Ascending aorta (tissue), 2 donors: ENCODE results near the gene BCAR1. TPM values are rescaled to one million over a fixed set of nuclear protein-coding genes. Genes with fewer than 3 reads are reported as not detected.

Experiments
- DNase-seq, 2 donors: peaks; one replicate each; pipeline ENCODE4 v3.0.0-alpha.2; 2019; ENCODE audit warnings: low spot score in 2 of 2
- H3K27ac ChIP-seq, 2 donors: fragments of 200-600 bp; sonication (generic); one replicate each; pipeline ENCODE4 v1.5.1; 2016 to 2017; ENCODE audit warnings: mild to moderate bottlenecking in 1 of 2
- H3K27me3 ChIP-seq: fragments of 200-600 bp; sonication (generic); one replicate; pipeline ENCODE4 v1.5.1; 2017
- H3K36me3 ChIP-seq, 2 donors: fragments of 200-600 bp; sonication (generic); one replicate each; pipeline ENCODE4 v1.5.1; 2016
- H3K4me1 ChIP-seq, 2 donors: fragments of 200-600 bp; sonication (generic); one replicate each; pipeline ENCODE4 v1.5.1; 2016 to 2017; ENCODE audit warnings: mild to moderate bottlenecking in 1 of 2
- H3K4me3 ChIP-seq, 2 donors: fragments of 200-600 bp; sonication (generic); one replicate each; pipeline ENCODE4 v1.5.1; 2016 to 2017; ENCODE audit warnings: mild to moderate bottlenecking in 1 of 2
- H3K9me3 ChIP-seq, 2 donors: fragments of 200-600 bp; sonication (generic); one replicate each; pipeline ENCODE4 v1.5.1; 2016
- CTCF ChIP-seq, 3 experiments: fragments of 200-600 bp in 2 of 3; fragments of 450-650 bp in 1 of 3; sonication (generic) in 2 of 3; IDR thresholded peaks; one replicate each; pipeline ENCODE4 v1.5.1; 2016 to 2019; ENCODE audit warnings: antibody characterized with exemption in 3 of 3, mild to moderate bottlenecking in 1 of 3, moderate library complexity in 1 of 3
- intact Hi-C: fragments of 100-400 bp; cut with DNase I; formaldehyde crosslinking; loops from one replicate; pipeline ENCODE4 v1.15.1; 2023
- total RNA-seq: library from RNA; depleted of rRNA; stranded (reverse); fragments of >200 nt; gene quantifications from one replicate; pipeline ENCODE4 v1.1.0, GENCODE V29; 2016

BCAR1 gene
- total RNA-seq, 1 donor from 2014 or later: 243 TPM

DNA sequence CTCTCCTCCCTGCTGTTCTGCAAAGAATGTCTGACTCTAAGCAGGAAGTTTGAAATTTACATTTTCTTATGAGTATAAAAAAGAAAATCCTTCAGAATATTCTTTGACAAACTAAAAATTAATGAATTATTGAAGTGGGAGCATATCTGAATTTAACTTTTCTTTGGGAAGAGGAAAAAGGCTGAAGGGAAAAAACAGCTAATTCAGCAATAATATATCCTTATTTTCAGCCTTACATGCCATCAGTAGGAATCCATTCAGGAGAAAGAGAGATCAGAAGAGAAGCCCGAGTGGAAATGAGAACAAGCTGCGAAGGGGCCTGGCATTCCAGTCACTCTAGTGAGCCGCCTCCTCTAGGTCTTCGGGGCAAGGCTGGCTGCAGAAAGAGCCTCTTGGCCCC lies 41.7 kb upstream of the BCAR1 start:
- Histone ChIP-seq H3K36me3 (peaks cover 17 to 39% of the 10 kb centered on the region in 2 donors), H3K4me1 (no peaks in the 10 kb centered on the region), H3K9me3 (no peaks in the 10 kb centered on the region), H3K27me3 (no peaks in the 10 kb centered on the region), H3K27ac (no peak overlapping the region), H3K4me3 (no peak overlapping the region)
- TF ChIP-seq CTCF (IDR thresholded peaks at IDR 0.05): no peak
- DNase-seq: no peak
- intact Hi-C loops: no loop called here

DNA sequence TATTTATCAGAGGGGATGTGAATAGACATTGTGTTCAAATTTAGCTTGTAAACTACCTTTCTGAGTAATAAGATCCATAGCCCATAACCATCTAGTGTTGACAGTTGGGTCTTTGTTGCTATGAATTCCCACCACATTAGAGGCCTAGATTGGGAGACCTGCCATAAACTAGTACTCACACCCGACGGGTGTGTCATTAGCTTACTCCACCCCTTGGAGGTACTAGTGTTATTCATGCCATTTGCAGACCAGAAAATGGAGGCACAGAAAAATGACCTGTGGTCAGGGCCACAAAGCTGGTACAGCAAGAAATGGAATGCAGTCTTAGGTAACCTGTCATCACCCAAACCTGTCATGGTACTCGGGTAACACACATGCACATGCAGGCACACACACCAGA lies 41.3 kb upstream of the BCAR1 start:
- no peak overlapping the region for H3K4me3 ChIP-seq
- intact Hi-C loops: no loop called here
- H3K36me3 ChIP-seq: peaks cover 17 to 39% of the 10 kb centered on the region in 2 donors
- H3K27ac ChIP-seq: no peak overlapping the region
- H3K9me3 ChIP-seq: no peaks in the 10 kb centered on the region
- H3K4me1 ChIP-seq: no peaks in the 10 kb centered on the region
- no peak for DNase-seq
- TF ChIP-seq CTCF (IDR thresholded peaks at IDR 0.05): no peak
- no peaks in the 10 kb centered on the region for H3K27me3 ChIP-seq

GRCh38 chr16:75289189-75289588 lies 37.8 kb upstream of the BCAR1 start:
- peak overlapping the region in 1 of 2 donors; percentile 14 for H3K27ac ChIP-seq

DNA sequence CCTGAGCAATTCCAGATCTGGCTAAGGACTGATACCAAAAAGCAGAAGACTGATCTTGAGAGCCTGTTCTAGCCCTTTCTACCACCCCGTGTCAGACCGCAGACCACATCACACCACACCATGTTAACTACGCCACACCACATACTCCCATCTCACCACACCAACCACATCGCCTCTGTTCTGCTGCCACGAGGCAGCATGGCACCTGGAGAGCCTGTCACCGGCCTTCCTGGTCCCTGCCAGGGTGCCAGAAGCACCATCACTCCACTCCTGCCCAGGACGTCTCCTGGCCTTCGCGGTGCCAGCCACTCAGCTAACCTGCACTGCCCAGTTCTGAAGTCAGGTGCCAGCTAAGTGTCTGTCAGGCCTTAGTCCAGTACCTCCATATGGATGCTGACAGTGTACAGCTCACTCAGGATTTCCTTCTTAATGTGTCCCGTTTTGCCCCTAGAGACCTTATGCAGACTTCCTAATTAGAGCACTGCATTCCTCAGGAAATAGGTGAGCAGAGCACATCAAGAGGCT lies 37.2 kb upstream of the BCAR1 start:
- H3K27ac ChIP-seq: peak overlapping the region in 1 of 2 donors; percentile 14
- no peaks in the 10 kb centered on the region for H3K9me3 ChIP-seq
- no peaks in the 10 kb centered on the region for H3K4me1 ChIP-seq
- no peaks in the 10 kb centered on the region for H3K27me3 ChIP-seq
- no peak overlapping the region for H3K4me3 ChIP-seq
- H3K36me3 ChIP-seq: peaks cover 12 to 29% of the 10 kb centered on the region in 2 donors
- TF ChIP-seq CTCF (IDR thresholded peaks at IDR 0.05): no peak
- DNase-seq: no peak
- intact Hi-C loops: no loop called here

More at GRCh38 chr16:75289189-75289588, 37.8 kb upstream of the BCAR1 start:
- no peak for TF ChIP-seq CTCF (IDR thresholded peaks at IDR 0.05)
- no peaks in the 10 kb centered on the region for H3K9me3 ChIP-seq
- no peaks in the 10 kb centered on the region for H3K27me3 ChIP-seq
- intact Hi-C loops: no loop called here
- no peak overlapping the region for H3K4me3 ChIP-seq
- H3K36me3 ChIP-seq: peaks cover 14 to 34% of the 10 kb centered on the region in 2 donors
- no peaks in the 10 kb centered on the region for H3K4me1 ChIP-seq
- no peak for DNase-seq

DNA sequence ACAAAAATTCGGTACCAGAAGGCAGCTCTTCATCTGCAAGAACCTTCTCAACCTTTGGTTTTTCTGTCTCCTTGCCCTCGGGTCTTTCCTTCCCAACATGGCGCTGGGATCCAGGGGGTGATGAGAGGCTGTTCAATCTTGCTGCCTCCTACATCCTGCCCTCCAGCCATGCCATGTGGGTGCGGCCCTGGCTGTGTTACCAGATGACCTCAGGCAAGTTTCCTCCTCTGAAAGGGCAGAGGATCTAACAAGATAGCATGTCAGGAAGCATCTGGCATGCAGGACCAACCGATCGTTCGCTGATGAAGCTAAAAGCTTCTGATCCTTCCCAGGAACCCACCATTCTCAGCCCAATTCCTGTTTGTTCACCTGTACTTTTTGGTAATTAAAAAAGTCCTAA lies 36.8 kb upstream of the BCAR1 start:
- no peak for DNase-seq
- intact Hi-C loops: no loop called here
- Histone ChIP-seq H3K4me1 (no peaks in the 10 kb centered on the region), H3K9me3 (no peaks in the 10 kb centered on the region), H3K36me3 (peaks cover 7 to 24% of the 10 kb centered on the region in 2 donors), H3K4me3 (no peak overlapping the region), H3K27me3 (no peaks in the 10 kb centered on the region), H3K27ac (no peak overlapping the region)
- TF ChIP-seq CTCF (IDR thresholded peaks at IDR 0.05): no peak

- Histone ChIP-seq H3K27ac (no peak overlapping the region), H3K36me3 (peaks cover 2 to 19% of the 10 kb centered on the region in 2 donors), H3K9me3 (no peaks in the 10 kb centered on the region), H3K4me1 (no peaks in the 10 kb centered on the region), H3K4me3 (no peak overlapping the region), H3K27me3 (no peaks in the 10 kb centered on the region)
- intact Hi-C loops: no loop called here
- no peak for DNase-seq
- TF ChIP-seq CTCF (IDR thresholded peaks at IDR 0.05): no peak
These were observed 36.3 kb upstream of the BCAR1 start for GRCh38 chr16:75287708-75288107.
